Osteoblast (primary cell): ENCODE measurements around the gene TNS3. TPM values are rescaled to one million over a fixed set of nuclear protein-coding genes. Genes with fewer than 3 reads are reported as not detected.

Source experiments
- DNase-seq: peaks from one replicate; pipeline ENCODE4 v3.0.0; 2011; ENCODE audit warnings: low spot score, mixed read lengths; ENCODE audit not compliant: insufficient read length; ENCODE audit errors: missing footprints
- H2AFZ ChIP-seq: 2 replicates; pipeline ENCODE4 v1.6.0; 2011; ENCODE audit warnings: mild to moderate bottlenecking, low read length
- H3K27ac ChIP-seq: 2 replicates; pipeline ENCODE4 v1.5.1; 2011; ENCODE audit warnings: mild to moderate bottlenecking, low read depth, low read length, moderate library complexity
- H3K27me3 ChIP-seq: 2 replicates; pipeline ENCODE4 v1.6.0; 2012; ENCODE audit warnings: mild to moderate bottlenecking, control low read depth, inconsistent platforms, low read length, moderate library complexity; ENCODE audit not compliant: insufficient read depth
- H3K36me3 ChIP-seq: 2 replicates; pipeline ENCODE4 v1.5.1; 2011; ENCODE audit warnings: mild to moderate bottlenecking, low read length, control low read depth, moderate library complexity; ENCODE audit not compliant: insufficient read depth
- H3K4me1 ChIP-seq: 2 replicates; pipeline ENCODE4 v1.5.1; 2011; ENCODE audit warnings: mild to moderate bottlenecking, low read length, control low read depth, moderate library complexity; ENCODE audit not compliant: insufficient read depth
- H3K4me2 ChIP-seq: 2 replicates; pipeline ENCODE4 v1.6.0; 2011; ENCODE audit warnings: mild to moderate bottlenecking, low read length; ENCODE audit not compliant: insufficient read depth
- H3K4me3 ChIP-seq: fragments of 200-600 bp; sonication (generic); 3 replicates; pipeline ENCODE4 v1.5.1; 2012; ENCODE audit warnings: mild to moderate bottlenecking, low read length, inconsistent platforms; ENCODE audit not compliant: insufficient read depth
- H3K79me2 ChIP-seq: 2 replicates; pipeline ENCODE4 v1.6.0; 2012; ENCODE audit warnings: mild to moderate bottlenecking, low read length, control low read depth, inconsistent platforms; ENCODE audit not compliant: insufficient read depth
- H3K9me3 ChIP-seq: 2 replicates; pipeline ENCODE4 v1.5.1; 2011; ENCODE audit warnings: low read depth, low read length, control low read depth
- H4K20me1 ChIP-seq: 2 replicates; pipeline ENCODE4 v1.6.0; 2012; ENCODE audit warnings: mild to moderate bottlenecking, low read length, control low read depth; ENCODE audit not compliant: insufficient read depth
- total RNA-seq: library from RNA; depleted of rRNA; stranded (reverse); fragments of >200 nt; gene quantifications from 2 replicates; pipeline ENCODE4 v1.2.3, GENCODE V29; 2012
- TF ChIP-seq, protein P1 (sequence below): IDR thresholded peaks from 2 replicates; pipeline ENCODE4 v1.5.1; 2011; ENCODE audit warnings: mild to moderate bottlenecking, low read depth, low read length, moderate library complexity; ENCODE audit errors: extremely low read depth

Gene TNS3
- total RNA-seq, 1 donor, result 67.3 TPM

DNA sequence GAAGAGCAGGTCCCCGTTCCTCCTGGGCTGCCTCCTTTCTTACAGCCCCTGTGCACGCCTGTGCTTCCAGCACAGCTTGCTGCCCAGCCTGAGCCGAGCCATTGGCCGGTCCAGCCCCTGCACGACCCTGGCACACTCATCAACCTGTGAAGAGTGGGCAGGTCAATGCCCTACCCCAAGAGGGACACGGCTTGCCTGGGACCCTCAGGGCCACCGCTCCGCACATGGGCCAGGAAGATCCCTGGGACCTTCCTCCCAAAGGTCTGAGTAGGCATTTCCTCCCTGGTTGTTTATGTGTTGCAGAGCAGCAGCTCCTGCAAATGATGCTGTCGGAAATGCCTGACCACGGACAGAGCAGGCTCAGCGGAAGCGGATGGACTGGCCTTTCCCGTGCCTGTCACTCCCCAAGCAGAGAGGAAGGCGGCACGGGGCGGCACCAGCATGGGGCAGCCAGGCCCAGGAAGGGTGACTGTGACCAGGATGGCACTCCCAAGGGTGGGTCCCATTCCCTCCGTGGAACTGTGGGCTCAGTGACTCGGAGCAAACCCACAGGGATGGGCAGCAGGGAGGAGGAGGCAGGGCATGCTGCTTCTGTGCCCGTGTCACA lies 252.5 kb downstream of the TNS3 start:
- Histone ChIP-seq H3K79me2 (peaks cover 11% of the 10 kb centered on the region), H3K4me2 (no peak overlapping the region), H3K27ac (no peak overlapping the region), H3K36me3 (peaks cover 14% of the 10 kb centered on the region), H3K4me1 (peaks cover 38% of the 10 kb centered on the region), H2AFZ (no peak overlapping the region), H4K20me1 (peaks cover 45% of the 10 kb centered on the region), H3K27me3 (no peaks in the 10 kb centered on the region), H3K9me3 (no peaks in the 10 kb centered on the region), H3K4me3 (no peak overlapping the region)
- no peak for DNase-seq
- TF ChIP-seq, protein P1, sequence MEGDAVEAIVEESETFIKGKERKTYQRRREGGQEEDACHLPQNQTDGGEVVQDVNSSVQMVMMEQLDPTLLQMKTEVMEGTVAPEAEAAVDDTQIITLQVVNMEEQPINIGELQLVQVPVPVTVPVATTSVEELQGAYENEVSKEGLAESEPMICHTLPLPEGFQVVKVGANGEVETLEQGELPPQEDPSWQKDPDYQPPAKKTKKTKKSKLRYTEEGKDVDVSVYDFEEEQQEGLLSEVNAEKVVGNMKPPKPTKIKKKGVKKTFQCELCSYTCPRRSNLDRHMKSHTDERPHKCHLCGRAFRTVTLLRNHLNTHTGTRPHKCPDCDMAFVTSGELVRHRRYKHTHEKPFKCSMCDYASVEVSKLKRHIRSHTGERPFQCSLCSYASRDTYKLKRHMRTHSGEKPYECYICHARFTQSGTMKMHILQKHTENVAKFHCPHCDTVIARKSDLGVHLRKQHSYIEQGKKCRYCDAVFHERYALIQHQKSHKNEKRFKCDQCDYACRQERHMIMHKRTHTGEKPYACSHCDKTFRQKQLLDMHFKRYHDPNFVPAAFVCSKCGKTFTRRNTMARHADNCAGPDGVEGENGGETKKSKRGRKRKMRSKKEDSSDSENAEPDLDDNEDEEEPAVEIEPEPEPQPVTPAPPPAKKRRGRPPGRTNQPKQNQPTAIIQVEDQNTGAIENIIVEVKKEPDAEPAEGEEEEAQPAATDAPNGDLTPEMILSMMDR, result no peak

- Histone ChIP-seq H3K4me1 (peaks cover 38% of the 10 kb centered on the region), H3K4me3 (peak overlapping the region; percentile 45), H3K9me3 (no peaks in the 10 kb centered on the region), H3K4me2 (peak overlapping the region; percentile 68), H2AFZ (no peak overlapping the region), H3K27ac (peak overlapping the region; percentile 60), H3K36me3 (peaks cover 14% of the 10 kb centered on the region), H4K20me1 (peaks cover 37% of the 10 kb centered on the region), H3K79me2 (peaks cover 11% of the 10 kb centered on the region), H3K27me3 (no peaks in the 10 kb centered on the region)
- peak; percentile 78 for DNase-seq
- TF ChIP-seq, protein P1, result no peak
Measured at GRCh38 chr7:47328392-47329319, 253.3 kb downstream of the TNS3 start.

- peak overlapping the region; percentile 60 for H3K27ac ChIP-seq
- peak overlapping the region; percentile 45 for H3K4me3 ChIP-seq
- H3K4me2 ChIP-seq, result peak overlapping the region; percentile 68
- H2AFZ ChIP-seq, result no peak overlapping the region
- peak; percentile 97 for DNase-seq
- H3K79me2 ChIP-seq, result peaks cover 14% of the 10 kb centered on the region
- H4K20me1 ChIP-seq, result peaks cover 37% of the 10 kb centered on the region
- no peaks in the 10 kb centered on the region for H3K9me3 ChIP-seq
- H3K4me1 ChIP-seq, result peaks cover 38% of the 10 kb centered on the region
- peaks cover 17% of the 10 kb centered on the region for H3K36me3 ChIP-seq
- H3K27me3 ChIP-seq, result no peaks in the 10 kb centered on the region
- TF ChIP-seq, protein P1, result no peak
Measured at GRCh38 chr7:47327698-47328391, 254.1 kb downstream of the TNS3 start.

GRCh38 chr7:47327346-47327697 lies 254.6 kb downstream of the TNS3 start:
- TF ChIP-seq, protein P1, result no peak

More at GRCh38 chr7:47327346-47327697, 254.6 kb downstream of the TNS3 start:
- peaks cover 38% of the 10 kb centered on the region for H3K4me1 ChIP-seq
- H3K27ac ChIP-seq, result peak overlapping the region; percentile 40
- no peaks in the 10 kb centered on the region for H3K27me3 ChIP-seq
- no peaks in the 10 kb centered on the region for H3K9me3 ChIP-seq
- no peak overlapping the region for H3K4me3 ChIP-seq
- H3K36me3 ChIP-seq, result peaks cover 18% of the 10 kb centered on the region
- no peak for DNase-seq
- peaks cover 17% of the 10 kb centered on the region for H3K79me2 ChIP-seq
- no peak overlapping the region for H2AFZ ChIP-seq
- H3K4me2 ChIP-seq, result peak overlapping the region; percentile 68
- H4K20me1 ChIP-seq, result peaks cover 37% of the 10 kb centered on the region
